PC-3 (cell line): ENCODE results near the gene UGCG.

ENCODE experiments used
- CTCF ChIP-seq: fragments of 300-600 bp; sonication (generic); conservative IDR thresholded peaks from 2 replicates; pipeline ENCODE4 v1.5.1; 2017; ENCODE audit warnings: antibody characterized with exemption, low read depth, mild to moderate bottlenecking, low read length
- EZH2phosphoT487 ChIP-seq: fragments of 300-600 bp; sonication (generic); IDR thresholded peaks from 2 replicates; pipeline ENCODE4 v1.6.1; 2018; ENCODE audit warnings: mild to moderate bottlenecking, antibody characterized with exemption, low read length, borderline replicate concordance

GRCh38 chr9:111896942-111897600, 457 bp downstream of the UGCG start:
- TF ChIP-seq CTCF (no peak), EZH2phosphoT487 (no peak)
